ENCODE results near the gene DOCK9.

The DOCK9 gene

DNA sequence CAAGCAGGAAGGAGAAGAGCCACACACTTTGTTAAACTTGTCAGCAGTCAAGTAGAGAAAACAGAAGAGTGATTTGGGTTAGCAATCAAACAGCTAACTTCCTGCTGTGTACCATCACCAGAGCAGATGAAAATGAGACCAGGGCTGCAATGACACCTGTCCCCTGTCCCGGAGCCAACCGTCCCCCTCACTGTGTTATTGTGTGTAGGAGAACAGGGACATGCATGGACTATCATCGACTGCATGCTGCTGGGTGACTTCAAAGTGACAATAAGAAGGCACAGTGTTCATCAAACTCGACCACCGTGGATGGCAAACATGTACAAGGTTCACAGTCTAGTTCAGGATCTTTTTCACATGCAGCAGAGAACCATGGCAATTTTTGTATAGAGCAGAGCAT is 131.3 kb downstream of the DOCK9 start:
- no peak for DNase-seq (ENCODE audit: low read depth)

DNA sequence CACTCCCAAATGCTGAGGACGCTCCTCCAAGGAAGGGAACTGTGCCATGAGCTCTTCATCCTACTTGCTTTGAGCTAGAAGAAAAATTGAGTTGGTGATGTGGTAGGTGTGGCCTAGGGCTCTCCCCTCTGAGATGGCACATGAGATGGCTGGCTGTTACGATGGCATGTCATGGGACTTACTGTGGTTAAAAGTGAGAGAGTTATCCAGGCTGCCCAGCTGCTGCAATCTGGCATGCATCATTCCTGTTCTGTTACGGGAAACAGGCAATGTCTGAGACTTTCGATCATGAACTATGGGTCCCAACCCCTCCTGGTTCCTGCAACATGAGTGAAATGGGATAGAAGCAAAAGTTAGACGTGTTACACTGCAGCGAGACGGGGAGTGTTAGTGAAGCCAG is 132.1 kb downstream of the DOCK9 start:
- DNase-seq (ENCODE audit: low read depth), result no peak

DNA sequence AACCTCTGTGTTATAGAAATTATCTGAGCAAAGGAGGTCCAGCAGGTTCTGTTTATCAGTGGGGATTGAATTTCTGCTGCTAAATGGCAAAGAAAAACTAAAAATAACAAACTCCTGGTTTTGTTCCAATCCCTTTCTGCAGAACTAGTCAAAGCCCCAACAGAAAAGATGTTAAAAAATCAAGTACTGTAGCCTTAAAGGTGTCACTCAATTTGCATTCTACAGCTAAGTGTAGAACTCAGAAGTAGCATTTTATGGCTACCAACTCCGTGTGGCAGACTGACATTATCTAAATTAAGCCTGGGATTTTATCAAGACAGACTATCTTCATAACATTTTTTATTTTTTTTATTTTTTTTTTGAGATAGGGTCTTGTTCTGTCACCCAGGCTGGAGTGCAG is 133.8 kb downstream of the DOCK9 start:
- no peak for DNase-seq (ENCODE audit: low read depth)

DNA sequence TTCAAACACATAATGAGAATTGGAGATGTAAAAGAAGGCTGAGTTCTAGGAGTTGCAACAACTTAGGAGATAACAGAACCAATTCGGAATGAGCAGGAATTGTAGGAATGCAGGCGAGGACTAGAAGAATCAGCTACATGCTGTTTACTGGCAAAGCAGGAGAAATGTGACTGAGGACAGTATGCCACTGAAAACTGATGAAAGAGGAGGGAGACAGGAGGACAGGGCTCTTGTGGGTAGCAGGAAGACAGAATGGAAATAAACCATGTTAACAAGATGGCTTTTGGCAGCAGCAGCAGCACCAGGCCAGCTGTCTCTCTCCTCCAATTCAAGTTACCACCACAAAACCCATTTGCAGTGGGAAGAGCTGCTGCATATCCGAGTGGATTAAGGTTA is 134.4 kb downstream of the DOCK9 start:
- DNase-seq (ENCODE audit: low read depth), result no peak

DNA sequence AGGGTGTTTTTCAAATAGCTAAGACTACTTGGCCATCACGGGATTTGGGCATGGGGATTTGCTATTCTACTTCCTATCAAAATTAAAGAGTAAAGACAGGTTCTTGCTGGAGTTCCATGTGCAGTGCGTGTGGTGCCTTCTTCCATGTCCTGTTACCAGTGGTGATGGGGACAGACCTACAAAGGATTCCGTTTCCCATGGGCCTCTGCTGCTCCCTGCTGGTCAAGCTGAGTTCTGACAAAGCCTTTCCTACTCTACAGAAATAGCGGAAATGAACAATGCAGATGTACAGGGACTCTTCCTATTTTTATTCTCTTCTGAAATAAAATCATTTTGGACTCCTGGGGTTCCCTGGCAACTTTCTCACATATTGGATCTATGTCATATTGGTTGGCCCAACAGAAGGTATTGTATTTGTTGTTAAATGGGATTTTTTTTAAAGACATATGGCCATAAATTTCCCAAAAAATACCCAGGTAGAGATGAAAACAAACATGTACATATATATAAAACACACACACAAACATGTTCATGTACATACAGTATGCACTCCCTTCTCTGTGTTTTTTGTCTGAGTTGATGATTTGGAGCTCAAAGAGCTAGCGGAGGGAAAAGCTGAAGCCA is 134.9 kb downstream of the DOCK9 start:
- peak; percentile 54 for DNase-seq (ENCODE audit: low read depth)

DNA sequence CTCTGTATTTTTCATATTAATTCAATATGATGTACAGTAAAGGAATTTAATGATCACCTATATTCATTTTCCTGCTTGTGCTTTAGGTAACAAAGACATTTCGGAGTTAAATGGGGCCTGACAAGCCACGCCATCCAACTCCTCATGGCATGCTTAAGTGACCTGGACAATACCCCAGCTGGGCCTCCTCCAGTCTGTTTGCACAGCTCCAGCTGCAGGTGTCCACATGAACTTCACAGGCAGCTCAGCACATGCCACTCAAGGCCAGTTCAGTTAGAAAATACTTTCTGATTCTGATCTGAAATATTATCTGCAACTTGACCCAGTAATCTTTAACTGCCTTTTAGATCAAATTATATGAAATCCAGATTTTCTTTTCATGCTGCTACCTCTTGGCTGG is 135.8 kb downstream of the DOCK9 start:
- DNase-seq (ENCODE audit: low read depth), result no peak

DNA sequence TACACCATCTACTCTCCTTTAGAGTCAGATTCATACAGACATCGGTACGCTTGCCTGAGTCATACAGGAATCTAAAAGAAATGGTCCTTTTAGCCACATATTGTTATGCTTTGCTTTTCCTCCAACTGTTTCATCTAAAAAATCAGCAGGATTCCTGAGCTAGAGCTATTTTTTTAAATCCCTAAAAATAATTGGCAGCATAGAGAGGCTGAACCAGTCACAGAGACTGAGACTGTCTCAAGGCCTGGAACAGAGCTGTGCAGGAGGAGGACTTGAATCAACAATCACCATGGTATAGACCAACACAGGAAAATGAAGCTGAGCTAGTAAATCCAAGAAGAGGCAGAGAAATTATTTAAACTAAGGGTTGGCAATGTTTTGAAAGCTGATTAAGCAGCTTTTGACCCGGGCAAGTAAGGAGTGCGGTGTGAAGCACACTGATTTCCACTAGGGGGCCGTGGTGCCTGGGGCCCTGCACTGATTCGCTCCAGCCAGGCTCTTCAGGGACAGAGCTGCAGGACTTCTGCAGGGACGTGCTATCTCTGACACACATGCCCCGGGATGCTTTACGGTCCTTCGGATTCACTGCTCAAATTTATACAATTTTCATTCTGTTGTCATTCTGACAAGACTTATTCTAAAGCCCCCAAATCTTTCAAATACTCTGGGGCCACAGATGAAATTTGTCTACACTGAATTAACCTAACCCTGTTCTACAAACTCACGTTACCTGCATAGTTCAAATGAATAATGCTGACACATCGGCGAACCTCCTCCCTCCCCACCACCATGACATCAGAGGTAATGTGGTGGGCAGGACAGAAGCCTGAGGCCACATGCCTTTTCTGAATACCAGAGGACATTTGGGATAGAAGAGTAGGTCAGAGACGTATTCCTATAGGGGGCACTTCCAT is 137.8 kb downstream of the DOCK9 start:
- no peak for DNase-seq (ENCODE audit: low read depth)

DNA sequence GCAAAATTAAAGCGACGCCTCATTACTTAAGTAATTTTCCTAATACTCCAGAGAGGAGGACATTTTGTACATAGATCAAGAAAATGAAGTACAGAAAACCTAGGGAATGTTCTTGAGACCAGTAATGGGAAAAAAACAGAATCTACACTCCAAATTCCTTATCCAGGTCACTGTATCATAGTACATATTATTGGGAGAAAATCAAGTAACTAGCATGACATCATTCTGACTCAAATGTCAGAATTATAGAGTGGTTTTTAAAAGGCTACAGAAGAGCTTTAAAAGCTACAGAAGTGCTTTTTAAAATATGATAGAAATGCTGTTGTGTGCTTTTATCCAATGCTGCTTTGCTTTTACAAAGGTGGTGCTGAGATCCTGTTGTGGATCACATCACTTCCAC is 139.1 kb downstream of the DOCK9 start:
- no peak for DNase-seq (ENCODE audit: low read depth)

DNA sequence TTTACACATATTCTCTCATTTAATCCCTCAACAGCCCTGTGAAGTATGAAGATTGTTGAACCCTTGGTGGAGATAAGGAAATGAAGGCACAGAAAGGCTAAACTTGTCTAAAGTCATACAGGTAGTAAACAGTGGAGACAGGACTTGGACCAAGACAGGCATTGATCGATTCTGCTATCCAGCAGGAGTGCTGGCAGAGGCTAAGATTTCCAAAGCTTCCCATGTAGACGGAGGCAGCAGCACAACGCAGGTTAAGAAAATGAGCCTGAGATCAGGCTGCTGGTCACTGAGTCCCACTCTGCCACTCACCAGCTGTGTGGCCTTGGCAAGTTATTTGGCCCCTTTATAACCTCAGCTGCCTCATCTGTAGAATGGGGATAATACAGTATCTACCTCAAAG is 140.0 kb downstream of the DOCK9 start:
- DNase-seq (ENCODE audit: low read depth), result no peak

DNA sequence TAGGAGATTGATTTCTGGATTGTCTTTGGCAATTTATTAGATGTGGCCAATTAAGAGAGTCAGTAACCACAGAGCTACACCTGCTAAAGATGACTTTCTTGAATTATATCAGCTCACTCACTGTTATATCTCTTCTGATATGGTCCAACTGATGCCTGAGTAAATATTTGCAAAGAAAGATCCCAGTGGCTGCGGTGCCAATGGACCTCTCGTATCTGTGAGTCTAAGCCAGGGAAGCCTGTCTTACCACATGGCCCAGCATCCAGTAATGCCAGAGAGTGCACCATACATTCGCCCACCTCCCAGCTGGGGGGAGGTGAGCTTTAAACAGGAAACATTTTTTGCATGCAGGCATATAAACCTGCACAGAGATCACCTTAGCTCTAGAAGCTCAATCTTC is 142.7 kb downstream of the DOCK9 start:
- DNase-seq (ENCODE audit: low read depth), result no peak

DNA sequence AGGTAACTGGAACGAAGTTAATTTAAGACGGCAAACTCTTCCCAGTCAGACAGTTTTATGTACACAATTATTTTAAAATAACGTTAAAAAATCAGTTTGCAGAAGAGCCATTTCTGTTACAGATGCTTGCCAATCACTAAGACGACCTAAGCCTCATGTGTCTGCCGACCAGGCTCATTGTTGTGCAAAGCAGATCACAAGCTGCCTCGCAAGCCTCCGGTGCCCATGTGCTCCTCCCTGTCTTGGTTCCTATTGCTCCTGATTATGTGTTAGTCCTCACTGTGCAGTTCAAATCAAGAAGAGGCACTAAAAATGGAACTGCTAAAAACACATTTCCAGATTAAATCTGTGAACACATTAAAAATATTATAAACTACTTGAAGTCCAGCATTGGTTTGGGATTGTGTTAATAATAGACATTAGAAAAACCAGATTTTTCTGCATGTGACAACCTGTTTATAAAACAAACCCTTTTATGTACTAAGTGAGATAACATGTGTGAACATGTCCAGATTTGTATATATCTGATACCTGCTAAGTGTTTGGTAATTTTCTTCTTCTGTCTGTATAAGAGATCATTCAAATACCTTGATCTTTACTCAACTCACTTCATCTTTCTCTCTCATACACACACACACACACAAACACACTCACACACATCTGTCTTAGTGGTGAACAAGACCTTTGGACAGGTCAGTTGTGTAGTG is 143.5 kb downstream of the DOCK9 start:
- DNase-seq (ENCODE audit: low read depth), result no peak

DNA sequence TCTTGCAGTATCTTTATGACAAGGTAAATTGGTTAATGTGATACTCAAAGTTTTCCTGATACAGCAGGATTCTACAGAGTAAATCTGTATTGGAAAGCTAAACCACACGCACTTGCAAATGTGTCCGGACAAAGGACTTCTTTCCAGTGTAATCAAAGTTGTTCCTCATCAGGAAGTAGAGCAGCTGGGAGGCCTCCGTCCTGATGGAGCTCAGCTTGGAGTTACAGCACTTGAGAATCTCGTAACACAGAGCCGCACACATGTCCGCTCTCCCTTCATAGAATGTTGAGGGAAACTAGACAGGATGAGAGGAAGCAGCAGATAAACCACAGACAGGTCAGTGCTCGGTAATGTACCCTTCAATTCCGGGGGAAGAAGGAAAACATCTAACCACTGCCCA is 146.6 kb downstream of the DOCK9 start:
- DNase-seq (ENCODE audit: low read depth), result no peak

DNA sequence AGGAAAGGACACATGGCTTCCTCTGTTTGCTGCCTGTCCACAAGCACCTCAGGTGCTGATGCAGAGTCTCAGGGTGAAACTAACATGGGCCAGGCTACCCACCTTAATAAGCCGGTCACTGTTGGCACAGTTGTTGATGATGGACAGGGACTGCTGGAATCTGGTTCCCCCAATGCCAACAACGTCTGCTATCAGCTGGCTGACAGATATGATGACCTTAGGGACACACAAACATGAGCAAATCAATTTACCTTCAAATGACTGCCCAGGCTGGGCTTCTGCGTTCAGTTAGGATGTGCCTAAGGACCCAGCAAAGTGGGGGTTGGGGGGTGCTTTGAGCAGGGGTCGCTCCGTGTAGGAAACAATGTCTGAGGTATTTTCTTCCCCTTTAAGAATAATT is 148.3 kb downstream of the DOCK9 start:
- DNase-seq (ENCODE audit: low read depth), result no peak

DNA sequence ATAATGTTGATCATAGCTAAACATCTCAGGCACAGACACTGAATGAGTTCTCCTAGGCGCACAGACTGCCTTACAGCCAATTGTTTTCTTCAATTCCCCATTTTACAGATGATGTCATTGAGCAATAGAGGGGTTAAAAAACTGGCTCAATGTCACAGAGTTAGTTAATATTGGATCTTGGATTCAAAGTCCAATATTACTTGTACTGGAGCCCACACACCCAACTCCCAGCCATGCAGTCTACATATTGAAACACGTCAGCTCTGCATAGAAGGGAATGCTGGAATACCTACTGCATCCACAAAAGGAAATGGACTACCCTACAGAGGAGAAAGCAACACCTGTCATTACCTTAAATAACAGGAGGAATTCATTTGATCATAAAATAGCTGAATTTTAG is 149.2 kb downstream of the DOCK9 start:
- DNase-seq (ENCODE audit: low read depth), result no peak

DNA sequence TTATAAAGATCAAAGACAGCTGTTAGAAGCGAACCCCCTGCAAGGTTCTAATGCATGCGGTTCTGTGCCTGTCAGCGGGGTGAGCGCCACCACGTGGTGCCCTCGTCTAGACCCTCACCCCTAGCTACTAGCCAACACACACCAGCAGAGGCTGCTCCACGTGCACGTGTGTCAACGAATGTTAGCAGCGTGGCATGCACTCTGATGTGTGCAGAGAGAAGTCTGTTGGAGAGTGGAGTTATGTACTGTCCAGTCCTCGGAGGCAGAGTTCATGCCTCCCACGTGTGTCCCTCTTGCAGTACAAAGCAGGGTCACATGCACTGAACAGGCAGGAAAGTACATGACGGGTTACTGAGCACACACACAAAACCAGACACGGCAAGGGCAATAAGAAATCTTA is 150.4 kb downstream of the DOCK9 start:
- DNase-seq (ENCODE audit: low read depth), result no peak

DNA sequence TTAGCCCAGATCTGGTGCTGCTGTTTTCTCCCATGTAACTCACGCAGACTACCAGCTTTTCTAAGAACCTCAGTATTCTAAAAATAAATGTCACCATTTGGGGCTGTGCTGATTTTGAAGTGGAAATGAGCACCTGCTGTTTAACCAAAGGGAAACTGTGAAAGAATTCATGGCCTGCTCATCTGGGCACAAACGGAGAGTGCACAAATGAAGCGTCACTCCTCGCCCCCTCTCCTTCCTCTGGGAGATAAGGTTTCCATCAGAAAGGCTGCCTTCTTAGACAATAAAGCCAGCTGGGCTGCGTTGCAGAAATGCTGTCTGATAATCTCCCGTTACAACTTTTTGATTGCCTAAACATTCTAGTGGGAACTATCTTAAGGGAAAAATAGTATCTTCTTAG is 151.7 kb downstream of the DOCK9 start:
- DNase-seq (ENCODE audit: low read depth), result no peak

DNA sequence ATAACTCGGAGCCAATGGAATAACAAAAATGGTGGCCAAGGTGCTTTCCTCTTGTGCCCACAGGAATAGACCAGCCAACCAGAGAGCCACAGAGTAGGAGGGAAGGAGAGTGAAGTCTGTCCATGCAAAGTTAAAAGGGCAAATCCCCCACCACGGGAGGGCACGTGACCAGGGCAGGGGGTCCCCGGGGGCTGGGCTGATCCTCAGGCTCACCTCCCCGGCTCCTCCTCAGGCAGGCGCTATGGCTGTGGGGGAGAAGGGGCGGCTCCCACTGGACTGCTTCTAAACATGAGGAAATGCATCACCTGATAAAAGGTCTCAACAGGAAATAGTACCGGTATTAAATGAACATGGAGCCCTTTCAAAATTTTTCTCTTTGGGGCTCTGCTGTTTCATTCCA is 152.2 kb downstream of the DOCK9 start:
- DNase-seq (ENCODE audit: low read depth), result no peak

DNA sequence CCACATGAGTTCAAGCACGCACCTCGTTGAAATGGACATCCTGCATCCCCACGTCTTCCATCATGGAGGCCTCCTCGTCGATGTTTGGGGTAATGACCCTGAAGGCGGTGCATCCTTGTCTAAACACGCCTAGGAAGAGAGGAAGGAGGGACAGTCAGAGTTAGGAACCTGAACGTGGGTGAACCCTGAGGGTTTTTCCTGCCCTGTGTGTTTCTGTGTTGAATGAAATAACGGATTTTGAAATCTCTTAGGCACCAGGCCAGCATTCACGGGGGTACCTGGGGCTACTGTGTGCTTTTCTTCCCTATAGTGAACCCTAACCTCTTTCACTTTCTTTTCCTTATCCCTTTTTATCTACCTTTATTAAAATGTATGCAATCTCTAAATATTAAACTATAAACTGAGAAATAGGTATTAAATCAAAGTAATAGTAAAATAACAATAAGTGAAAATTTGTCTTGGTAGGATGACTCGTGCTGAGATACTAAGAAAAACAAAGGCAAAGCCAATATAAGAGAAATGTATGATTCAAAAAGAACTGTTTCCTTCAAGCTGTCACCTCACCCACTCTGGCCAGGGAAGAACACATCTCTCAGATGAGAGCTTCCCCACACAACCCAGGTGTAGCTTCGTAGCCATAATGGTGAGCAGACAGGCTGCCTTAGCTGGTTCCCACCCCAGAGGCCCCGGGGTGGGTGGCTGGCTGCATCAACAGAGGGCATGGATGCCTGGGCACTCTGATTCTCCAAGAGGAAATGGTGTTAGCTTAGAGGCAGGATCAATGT is 153.3 kb downstream of the DOCK9 start:
- DNase-seq (ENCODE audit: low read depth), result peak; percentile 12

DNA sequence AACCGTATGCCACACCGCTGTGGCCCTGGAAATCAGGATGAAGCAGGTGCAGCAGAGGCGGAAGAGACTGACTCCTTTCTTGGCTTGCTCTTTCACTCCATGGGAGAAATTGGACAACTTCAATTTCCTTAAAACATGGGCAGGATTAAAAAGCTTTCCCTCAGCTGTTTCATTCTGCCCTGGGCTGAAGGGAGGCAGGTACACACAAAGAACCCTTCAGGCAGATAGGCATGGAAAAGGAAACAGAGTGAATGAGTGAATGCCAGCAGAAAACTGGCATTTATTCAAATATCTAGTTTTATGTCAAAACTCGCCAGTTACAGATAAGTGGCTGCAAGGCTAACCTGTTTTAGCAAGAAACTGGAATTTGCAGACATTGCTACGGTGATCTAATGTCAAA is 154.4 kb downstream of the DOCK9 start:
- no peak for DNase-seq (ENCODE audit: low read depth)

DNA sequence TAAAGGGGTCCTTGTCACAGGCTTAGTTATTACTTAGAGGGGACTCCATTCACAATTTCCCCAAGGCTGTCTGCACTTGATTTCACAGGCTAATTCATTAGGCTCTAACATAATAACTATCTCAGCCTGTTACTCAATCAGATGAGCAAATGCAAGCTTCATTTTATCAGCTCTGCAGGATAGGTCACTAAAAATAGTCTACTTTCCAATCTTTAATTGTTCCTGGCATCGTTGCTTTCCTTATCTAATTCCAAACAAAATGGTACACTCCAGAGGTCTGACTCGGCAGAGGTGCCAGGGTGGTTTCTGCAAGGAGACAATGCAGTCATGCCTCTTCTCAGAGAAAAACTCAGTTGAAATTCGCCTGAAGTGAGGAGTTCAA is 155.6 kb downstream of the DOCK9 start:
- DNase-seq (ENCODE audit: low read depth), result no peak

DNA sequence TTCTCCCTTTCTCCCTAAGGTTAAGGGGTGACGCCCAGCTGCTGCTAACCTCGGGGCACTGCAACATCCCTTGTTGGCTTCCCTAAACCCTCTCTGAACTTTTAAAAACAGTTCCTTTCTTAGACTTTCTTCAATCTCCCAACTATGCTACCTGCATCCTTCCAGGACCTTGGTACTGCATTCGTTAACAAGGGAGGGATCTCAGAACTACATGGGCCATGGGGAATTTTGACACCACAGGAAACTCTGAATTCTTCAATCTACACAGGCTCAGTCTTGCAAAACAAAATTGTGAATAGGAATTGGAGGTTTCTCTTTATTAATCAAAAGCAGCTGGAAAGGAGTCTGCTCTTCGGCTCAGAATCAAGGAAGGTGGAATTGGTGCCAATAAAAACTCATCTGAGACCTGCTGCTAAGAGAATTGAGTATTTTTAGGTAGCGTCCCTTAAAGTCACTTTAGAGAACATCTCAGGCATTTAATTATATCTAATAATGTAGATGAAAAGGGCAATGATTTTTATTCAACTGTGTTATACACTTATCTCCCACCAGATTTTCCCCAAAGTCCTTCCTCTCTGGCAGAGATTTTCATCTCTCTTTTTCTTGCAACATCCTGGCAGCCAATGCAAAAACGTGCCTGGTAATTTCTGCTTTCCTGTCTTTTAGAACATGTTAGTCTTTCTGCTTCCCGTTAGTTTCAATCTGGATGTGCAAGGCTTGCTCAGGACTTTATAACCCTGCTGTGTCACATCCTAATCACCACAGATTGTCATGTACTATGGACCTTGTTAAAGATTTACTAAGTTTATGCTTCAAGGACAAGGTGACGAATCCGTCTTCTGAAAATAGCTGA is 156.3 kb downstream of the DOCK9 start:
- peak; percentile 42 for DNase-seq (ENCODE audit: low read depth)

All from stromal cell of bone marrow (primary cell).